Measurements from ENCODE around the gene MIF.
"Not testable (repeated sequence)": the region's sequence is repeated elsewhere in the genome, so short reads cannot be mapped to it uniquely, and the experiment has no call there.

Gene MIF

DNA sequence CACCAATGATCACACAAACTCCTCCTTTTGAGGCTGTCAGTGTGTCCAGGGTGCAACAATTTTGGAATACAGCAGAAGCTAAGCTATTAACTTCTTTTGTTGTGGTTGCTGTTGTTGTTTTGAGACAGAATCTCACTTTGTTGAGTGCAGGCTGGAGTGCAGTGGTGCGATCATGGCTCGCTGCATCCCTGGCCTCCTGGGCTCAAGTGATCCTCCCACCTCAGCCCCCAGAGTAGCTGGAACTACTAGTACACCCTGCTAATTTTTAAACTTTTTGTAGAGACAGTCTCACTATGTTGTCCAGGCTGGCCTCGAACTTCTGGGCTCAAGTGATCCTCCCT lies 44.8 kb downstream of the MIF start:
- H3K9me3 Mint-ChIP-seq: no peaks in the 10 kb centered on the region
- no peaks in the 10 kb centered on the region for H3K27me3 Mint-ChIP-seq (ENCODE audit: low read depth)
- no peaks in the 10 kb centered on the region for H3K36me3 Mint-ChIP-seq (ENCODE audit: low read depth)
- no peak overlapping the region for H3K27ac Mint-ChIP-seq
- TF ChIP-seq, protein P1, sequence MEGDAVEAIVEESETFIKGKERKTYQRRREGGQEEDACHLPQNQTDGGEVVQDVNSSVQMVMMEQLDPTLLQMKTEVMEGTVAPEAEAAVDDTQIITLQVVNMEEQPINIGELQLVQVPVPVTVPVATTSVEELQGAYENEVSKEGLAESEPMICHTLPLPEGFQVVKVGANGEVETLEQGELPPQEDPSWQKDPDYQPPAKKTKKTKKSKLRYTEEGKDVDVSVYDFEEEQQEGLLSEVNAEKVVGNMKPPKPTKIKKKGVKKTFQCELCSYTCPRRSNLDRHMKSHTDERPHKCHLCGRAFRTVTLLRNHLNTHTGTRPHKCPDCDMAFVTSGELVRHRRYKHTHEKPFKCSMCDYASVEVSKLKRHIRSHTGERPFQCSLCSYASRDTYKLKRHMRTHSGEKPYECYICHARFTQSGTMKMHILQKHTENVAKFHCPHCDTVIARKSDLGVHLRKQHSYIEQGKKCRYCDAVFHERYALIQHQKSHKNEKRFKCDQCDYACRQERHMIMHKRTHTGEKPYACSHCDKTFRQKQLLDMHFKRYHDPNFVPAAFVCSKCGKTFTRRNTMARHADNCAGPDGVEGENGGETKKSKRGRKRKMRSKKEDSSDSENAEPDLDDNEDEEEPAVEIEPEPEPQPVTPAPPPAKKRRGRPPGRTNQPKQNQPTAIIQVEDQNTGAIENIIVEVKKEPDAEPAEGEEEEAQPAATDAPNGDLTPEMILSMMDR (IDR thresholded peaks at IDR 0.05; ENCODE audit: unreplicated experiment in 3 of 3): no peak
- H3K4me1 Mint-ChIP-seq: no peaks in the 10 kb centered on the region
- H3K4me3 Mint-ChIP-seq: no peak overlapping the region

DNA sequence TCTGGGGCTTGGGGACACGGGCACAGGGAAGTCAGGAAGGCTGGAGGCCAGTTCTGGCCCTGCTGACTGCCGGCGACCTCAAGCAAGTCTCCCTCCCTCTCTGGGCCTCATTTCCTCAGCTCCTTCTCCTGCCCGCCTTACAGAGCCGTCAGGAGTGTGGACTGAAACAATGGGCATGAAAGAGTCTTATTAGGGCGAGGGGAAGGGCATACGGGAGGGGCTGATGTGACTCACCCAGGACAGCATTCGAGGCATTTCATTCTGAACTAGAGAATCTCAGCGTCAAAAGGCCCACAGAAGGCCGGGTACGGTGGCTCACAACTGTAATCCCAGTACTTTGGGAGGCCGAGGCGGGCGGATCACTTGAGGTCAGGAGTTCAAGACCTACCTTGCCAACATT lies 46.0 kb downstream of the MIF start:
- H3K4me3 Mint-ChIP-seq; H3K27ac Mint-ChIP-seq; H3K27me3 Mint-ChIP-seq (ENCODE audit: low read depth); H3K4me1 Mint-ChIP-seq; H3K9me3 Mint-ChIP-seq; H3K36me3 Mint-ChIP-seq (ENCODE audit: low read depth): not testable (repeated sequence)

All from nephron (organoid).